Lower leg skin (tissue), 3 donors: ENCODE results near the gene KLF1.

Experiments used
- CTCF ChIP-seq, 3 donors: fragments of 450-650 bp; IDR thresholded peaks; one replicate each; pipeline ENCODE4 v1.5.1; 2016; ENCODE audit warnings: antibody characterized with exemption in 3 of 3, mild to moderate bottlenecking in 3 of 3, moderate library complexity in 2 of 3
- POLR2A ChIP-seq, 2 donors: fragments of 450-650 bp; IDR thresholded peaks; one replicate each; pipeline ENCODE4 v1.6.1; 2016 to 2017; ENCODE audit warnings: antibody characterized with exemption in 2 of 2, mild to moderate bottlenecking in 1 of 2, moderate library complexity in 1 of 2

- TF ChIP-seq POLR2A (IDR thresholded peaks at IDR 0.05) (no peak), CTCF (IDR thresholded peaks at IDR 0.05) (no peak)
Observed at GRCh38 chr19:12913011-12913561, 26.1 kb upstream of the KLF1 start.
